ENCODE measurements around the gene ADAM23.

Gene ADAM23

GRCh38 chr2:206635015-206635414 is 191.7 kb downstream of the ADAM23 start:
- DNase-seq (ENCODE audit: extremely low read depth in 1 of 2, low read depth in 1 of 2): no peak

- DNase-seq (ENCODE audit: extremely low read depth in 1 of 2, low read depth in 1 of 2): no peak
These were observed 196.3 kb downstream of the ADAM23 start for GRCh38 chr2:206639636-206640035.

GRCh38 chr2:206641226-206641625 is 197.9 kb downstream of the ADAM23 start:
- no peak for DNase-seq (ENCODE audit: extremely low read depth in 1 of 2, low read depth in 1 of 2)

- no peak for DNase-seq (ENCODE audit: extremely low read depth in 1 of 2, low read depth in 1 of 2)
These were observed 199.0 kb downstream of the ADAM23 start, which contains the start of gene FAM237A for GRCh38 chr2:206642075-206643025. Gene FAM237A (plus strand): TSS chr2:206642487. CDS start chr2:206644237, 1,750 bp downstream.

- DNase-seq (ENCODE audit: extremely low read depth in 1 of 2, low read depth in 1 of 2): no peak
These were observed 204.7 kb downstream of the ADAM23 start for GRCh38 chr2:206647985-206648384.

- no peak for DNase-seq (ENCODE audit: extremely low read depth in 1 of 2, low read depth in 1 of 2)
These were observed 213.8 kb downstream of the ADAM23 start for GRCh38 chr2:206657087-206657486.

GRCh38 chr2:206665251-206665650 is 221.9 kb downstream of the ADAM23 start:
- no peak for DNase-seq (ENCODE audit: extremely low read depth in 1 of 2, low read depth in 1 of 2)
